T1000 (cell line): ENCODE measurements around the gene ACVRL1.

Experiments used
- DNase-seq: peaks from one replicate; lab custom pipeline; 2025; ENCODE audit warnings: mixed read lengths; lab: John Stamatoyannopoulos, UW

ACVRL1 gene

DNA sequence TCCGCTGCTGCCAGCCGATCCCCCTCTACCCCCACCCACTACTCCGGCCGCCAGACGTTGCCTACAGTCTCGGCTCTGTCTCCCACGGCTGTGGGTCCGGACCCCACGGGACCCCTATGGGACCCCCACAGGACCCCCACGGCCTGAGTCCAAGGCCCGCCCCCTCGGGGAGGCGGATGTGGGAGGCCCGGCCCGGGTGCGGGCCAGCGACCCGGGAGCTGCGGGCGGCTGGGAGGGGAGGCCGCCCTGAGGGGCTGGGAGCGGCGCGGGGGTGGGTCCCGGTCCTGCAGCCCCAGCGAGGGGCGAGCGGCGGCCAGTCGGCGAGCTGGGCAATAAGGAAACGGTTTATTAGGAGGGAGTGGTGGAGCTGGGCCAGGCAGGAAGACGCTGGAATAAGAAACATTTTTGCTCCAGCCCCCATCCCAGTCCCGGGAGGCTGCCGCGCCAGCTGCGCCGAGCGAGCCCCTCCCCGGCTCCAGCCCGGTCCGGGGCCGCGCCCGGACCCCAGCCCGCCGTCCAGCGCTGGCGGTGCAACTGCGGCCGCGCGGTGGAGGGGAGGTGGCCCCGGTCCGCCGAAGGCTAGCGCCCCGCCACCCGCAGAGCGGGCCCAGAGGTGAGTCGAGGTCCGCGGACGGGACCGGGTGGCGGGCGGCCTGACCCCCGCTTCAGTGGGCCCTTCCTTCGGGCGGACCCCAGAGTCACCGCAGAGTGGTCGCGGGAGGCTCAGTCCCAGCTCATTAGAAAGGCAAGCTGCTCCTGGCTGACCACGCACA is at the start of gene ACVRL1:
ACVRL1 (plus strand) TSS at position 422 of the 773 bp plus-strand sequence. CDS start 4,971 bp downstream, outside the sequence.
- DNase-seq, result no peak

- no peak for DNase-seq
Observed at GRCh38 chr12:51860986-51861385, 46.3 kb upstream of the ACVRL1 start.

GRCh38 chr12:51862947-51863346 is 44.4 kb upstream of the ACVRL1 start:
- DNase-seq, result no peak

DNA sequence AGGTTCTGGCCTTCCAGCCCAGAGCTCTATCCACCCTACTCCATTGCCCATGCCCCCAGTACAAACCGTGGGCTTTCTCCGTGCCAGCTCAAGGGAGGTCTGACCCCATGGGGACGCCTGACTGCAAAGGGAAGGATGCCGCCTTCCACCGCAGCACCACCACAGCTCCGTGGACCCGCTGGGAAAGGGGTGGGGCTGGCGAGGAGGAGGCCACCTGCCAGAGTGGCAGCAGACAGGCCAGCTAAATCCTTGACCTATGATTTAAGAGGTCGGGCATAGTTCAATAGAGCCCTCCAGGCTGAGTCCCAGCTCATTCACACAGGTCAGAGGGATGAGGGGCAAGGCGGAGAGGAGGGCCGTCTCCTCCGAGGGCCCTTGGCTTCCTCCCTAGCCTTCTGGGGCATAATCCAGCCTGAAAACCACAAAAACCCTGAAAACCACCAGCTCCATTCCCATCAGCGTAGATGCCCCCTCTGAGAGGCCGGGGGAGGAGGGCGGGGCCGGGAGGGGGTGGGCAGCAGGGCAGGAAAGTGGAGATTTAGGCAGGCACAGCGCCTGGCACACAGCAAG is 43.9 kb upstream of the ACVRL1 start:
- no peak for DNase-seq

GRCh38 chr12:51863933-51864832 is 43.1 kb upstream of the ACVRL1 start:
- no peak for DNase-seq

DNA sequence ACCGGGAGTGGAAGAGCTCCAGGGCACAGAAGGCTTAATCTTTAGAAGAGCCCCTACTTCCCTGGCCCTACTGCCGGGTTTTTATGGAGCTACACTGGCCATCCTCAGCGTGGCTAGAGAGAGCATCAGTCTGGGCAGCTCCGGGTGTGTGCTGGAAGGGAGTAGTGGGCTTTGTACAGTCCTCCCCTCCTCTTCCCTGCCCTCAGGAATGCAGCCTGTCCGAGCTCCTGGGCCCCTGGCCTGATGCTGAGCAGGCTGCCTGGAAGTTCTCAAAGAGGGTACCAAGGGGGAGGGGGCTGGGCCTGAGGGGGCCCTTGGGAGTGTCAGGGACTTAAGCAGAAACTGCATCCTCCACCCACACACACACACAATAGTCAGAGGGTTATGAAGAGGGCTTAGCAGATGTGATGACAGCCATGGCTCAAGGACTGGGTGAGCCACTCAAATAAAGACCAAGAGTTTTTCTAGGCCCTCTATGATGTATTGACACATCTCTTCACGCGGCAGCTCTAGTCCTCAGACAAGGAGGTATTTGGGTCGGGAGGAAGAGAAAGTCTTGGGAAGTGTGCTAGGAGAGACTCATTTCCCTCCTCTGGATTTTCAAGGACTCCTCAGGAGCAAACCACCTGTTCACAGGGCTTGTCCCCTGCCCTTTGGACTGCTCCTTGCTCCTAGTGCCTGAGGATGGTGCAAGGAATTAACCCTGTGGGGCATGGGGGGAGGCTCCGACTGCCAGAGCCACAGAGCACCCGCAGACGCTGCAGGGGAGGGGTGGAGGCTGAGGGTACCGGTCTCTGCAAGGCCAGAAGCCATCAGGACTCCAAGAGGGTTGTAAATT is 42.3 kb upstream of the ACVRL1 start:
- no peak for DNase-seq

- DNase-seq, result no peak
Observed at GRCh38 chr12:51865757-51866270, 41.5 kb upstream of the ACVRL1 start.

DNA sequence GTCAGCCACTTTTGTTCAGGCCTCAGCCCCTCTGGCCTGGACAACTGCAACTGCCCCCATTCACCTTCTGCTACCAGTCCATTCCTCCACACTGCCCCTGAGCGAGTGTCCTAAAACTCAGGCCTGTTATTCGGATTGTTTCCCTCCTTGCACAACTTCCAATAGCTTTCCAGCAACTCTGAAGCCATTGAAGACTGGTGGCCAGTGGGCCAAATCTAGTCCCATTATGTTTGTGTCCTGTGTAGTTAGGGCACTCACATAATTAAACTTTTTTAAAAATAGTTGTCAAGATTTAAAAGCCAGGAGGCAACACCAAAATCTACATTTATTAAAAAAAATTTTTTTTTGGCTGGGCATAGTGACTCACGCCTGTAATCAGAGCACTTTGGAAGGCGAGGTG is 41.0 kb upstream of the ACVRL1 start:
- DNase-seq, result no peak

- no peak for DNase-seq
Observed at GRCh38 chr12:51866762-51867161, 40.5 kb upstream of the ACVRL1 start.

DNA sequence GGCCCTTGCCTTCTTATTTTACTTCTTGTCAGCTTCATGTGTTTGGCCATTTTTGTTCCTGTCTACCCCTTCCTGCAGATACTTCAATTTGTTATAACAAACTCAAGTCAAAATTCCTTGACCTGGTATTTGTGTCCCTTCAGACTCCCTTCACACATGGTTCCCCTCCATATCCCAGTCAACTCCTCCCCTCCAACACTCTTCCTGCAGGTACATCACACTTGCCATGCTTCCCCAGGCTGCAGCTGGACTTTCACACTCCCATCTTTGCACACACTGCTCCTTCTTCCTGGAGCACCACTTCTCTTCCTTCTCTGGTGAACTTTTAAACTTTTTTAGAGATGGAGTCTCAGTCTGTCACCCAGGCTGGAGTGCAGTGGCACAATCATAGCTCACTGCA is 39.9 kb upstream of the ACVRL1 start:
- no peak for DNase-seq

DNA sequence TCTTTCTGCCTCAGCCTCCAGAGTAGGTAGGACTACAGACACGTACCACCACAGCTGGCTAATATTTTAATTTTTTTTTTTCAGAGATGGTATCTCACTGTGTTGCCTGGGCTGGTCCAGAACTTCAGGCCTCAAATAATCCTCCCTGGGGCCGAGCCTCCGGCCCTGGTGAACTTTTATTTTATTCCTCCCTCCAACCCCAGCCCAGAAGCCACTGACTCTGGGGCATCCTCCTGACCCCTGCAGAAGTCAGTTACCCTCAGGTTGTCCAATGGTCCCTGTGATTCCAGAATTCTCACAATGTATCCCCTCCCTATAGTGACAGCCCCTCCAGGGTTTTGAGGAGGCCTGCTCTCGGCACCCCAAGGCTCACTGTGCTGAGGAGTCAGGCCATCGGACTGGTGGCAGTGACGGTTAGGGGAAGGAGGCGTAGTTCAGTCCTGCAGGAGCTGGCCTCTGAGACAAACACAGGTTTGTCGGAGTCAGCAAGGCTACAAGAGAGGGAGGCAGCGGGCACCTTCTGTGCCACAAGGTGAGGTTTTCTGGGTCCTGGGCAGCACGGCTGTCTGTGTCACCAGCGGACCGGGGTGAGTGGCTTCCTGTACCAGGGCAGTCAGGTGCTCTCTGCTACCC is 39.4 kb upstream of the ACVRL1 start:
- DNase-seq, result no peak

- no peak for DNase-seq
Observed at GRCh38 chr12:51868821-51869495, 38.3 kb upstream of the ACVRL1 start.

- no peak for DNase-seq
Observed at GRCh38 chr12:51869496-51869865, 37.8 kb upstream of the ACVRL1 start.

DNA sequence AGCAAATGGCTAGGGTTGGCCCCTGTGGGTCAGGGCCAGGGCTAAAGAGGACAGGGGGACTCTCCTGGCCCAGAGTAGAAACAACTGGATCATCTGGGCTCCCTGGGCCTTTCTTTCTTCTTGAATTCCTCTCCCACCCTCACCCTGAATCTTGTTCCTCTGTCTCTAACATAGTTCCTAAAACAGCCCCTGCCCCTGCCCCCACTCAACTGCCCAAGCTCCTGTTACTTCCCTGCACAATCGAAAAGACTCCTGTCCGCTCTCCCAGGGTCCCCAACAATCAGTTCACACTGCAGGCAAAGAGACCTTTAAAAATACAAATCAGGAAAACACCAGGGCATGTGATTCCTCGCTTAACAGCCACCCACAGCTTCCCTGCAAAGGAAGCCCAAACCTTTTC is 37.4 kb upstream of the ACVRL1 start:
- no peak for DNase-seq

- no peak for DNase-seq
Observed at GRCh38 chr12:51870504-51870903, 36.8 kb upstream of the ACVRL1 start.

DNA sequence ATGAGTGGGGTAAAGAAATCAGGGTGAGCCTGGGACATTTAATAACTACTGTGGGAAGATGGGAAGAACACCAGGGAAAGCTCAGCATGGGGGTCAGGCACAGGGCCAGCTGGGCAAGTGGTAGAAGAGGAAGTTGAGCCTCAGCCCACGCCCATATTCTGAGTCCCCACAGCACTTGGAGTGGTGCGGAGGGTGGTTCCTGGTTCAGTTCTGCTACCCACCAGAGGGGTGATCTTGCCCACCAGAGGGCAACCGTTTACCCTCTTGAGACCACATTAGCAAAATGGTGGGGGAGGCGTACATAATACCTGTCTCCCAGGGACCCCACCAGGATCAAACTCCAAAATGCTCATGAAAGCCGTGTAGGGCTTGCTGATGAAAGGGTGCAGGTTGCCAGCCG is 36.2 kb upstream of the ACVRL1 start:
- DNase-seq, result no peak

- no peak for DNase-seq
Observed at GRCh38 chr12:51871918-51872688, 35.2 kb upstream of the ACVRL1 start.

GRCh38 chr12:51872689-51872981 is 34.7 kb upstream of the ACVRL1 start:
- DNase-seq, result no peak

- DNase-seq, result no peak
Observed at GRCh38 chr12:51873251-51873994, 33.9 kb upstream of the ACVRL1 start.
